ENCODE measurements around the gene ACVR1C.

- TF ChIP-seq ZNF70 (CRISPR knock-in tag; IDR thresholded peaks at IDR 0.05) = no peak
- no peak for TF ChIP-seq ZFP30 (CRISPR knock-in tag; IDR thresholded peaks at IDR 0.05)
- no peak for TF ChIP-seq ZNF565 (CRISPR knock-in tag; conservative IDR thresholded peaks at IDR 0.05; ENCODE audit: low read depth)
- TF ChIP-seq PATZ1 (CRISPR knock-in tag; IDR thresholded peaks at IDR 0.05; ENCODE audit: borderline replicate concordance) = no peak
- TF ChIP-seq RARB (CRISPR knock-in tag; IDR thresholded peaks at IDR 0.05) = no peak
Measured at GRCh38 chr2:157572725-157573124, 55.9 kb downstream of the ACVR1C start.
